ENCODE measurements around the gene UAP1L1. TPM values are rescaled to one million over a fixed set of nuclear protein-coding genes. Genes with fewer than 3 reads are reported as not detected.
A peak's percentile ranks its signal among the peaks of the same experiment; 100 is the strongest.

UAP1L1 gene
- total and polyA plus RNA-seq, 9 of the 15 experiments (the other 6 are each of a cell fraction or from before 2014, with no cell fraction given), result 0.20 to 8.6 (median 3.7) TPM

DNA sequence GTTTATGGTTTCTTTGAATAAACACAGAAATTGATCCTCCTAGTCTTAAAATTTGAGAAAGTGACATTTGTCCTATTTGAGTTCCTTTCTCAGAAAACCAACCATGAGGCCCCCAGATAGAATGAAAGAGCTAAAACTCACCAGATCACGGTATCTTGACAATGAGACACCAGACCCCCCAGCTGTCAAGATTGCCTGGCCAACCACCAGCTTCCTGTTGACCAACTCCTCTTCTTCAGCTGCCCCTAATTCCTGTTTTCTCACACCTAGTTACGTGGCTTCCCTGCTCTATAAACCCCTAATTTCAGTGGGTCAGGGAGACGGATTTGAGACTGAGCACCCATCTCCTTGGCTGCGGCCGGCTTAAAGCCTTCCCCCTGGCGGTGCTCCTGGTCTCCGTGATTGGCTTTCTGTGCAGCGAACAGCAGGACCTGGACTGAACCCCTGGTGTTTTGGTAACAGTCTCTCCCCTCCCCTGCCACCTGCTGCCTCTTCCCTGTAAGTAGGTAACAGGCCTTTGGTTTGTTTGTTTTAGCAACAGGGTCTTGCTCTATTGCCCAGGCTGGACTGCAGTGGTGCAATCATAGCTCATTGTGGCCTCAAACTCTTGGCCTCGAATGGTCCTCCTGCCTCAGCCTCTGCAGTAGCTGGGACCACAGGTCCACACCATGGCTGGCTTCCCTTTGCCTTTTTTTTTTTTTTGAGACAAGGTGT, 18.6 kb upstream of the UAP1L1 start (continued):
- TF ChIP-seq, protein P1, sequence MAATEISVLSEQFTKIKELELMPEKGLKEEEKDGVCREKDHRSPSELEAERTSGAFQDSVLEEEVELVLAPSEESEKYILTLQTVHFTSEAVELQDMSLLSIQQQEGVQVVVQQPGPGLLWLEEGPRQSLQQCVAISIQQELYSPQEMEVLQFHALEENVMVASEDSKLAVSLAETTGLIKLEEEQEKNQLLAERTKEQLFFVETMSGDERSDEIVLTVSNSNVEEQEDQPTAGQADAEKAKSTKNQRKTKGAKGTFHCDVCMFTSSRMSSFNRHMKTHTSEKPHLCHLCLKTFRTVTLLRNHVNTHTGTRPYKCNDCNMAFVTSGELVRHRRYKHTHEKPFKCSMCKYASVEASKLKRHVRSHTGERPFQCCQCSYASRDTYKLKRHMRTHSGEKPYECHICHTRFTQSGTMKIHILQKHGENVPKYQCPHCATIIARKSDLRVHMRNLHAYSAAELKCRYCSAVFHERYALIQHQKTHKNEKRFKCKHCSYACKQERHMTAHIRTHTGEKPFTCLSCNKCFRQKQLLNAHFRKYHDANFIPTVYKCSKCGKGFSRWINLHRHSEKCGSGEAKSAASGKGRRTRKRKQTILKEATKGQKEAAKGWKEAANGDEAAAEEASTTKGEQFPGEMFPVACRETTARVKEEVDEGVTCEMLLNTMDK (IDR thresholded peaks at IDR 0.05; ENCODE audit: borderline replicate concordance, insufficient read depth, low read depth, low read length, poor library complexity, severe bottlenecking), result peak; percentile 34
- TF ChIP-seq ZNF197 (CRISPR knock-in tag; IDR thresholded peaks at IDR 0.05; ENCODE audit: low read depth) (no peak), NFYB (IDR thresholded peaks at IDR 0.05; ENCODE audit: extremely low read depth, insufficient read length) (no peak)

- peaks cover 33% of the 10 kb centered on the region; the same call in 2 of the 3 replicates for H3K36me3 ChIP-seq (ENCODE audit: control insufficient read depth, insufficient read depth, low read length)
- no peak for FAIRE-seq
- TF ChIP-seq ZBTB40 (IDR thresholded peaks at IDR 0.05) (no peak), ZBTB40 (CRISPR knock-in tag; IDR thresholded peaks at IDR 0.05) (no peak)
Observed at GRCh38 chr9:137062384-137062783, 14.9 kb upstream of the UAP1L1 start.

More at GRCh38 chr9:137062384-137062783, 14.9 kb upstream of the UAP1L1 start:
- Histone ChIP-seq H3K79me2 (ENCODE audit: control insufficient read depth, insufficient read depth, low read length) (peaks cover 5% of the 10 kb centered on the region; the same call in 1 of the 3 replicates), H3K9me1 (ENCODE audit: control insufficient read depth, insufficient read depth, low read length) (no peaks in the 10 kb centered on the region), H4K20me1 (replicated peaks; ENCODE audit: control insufficient read depth, insufficient read depth, low read length) (0 out of 2 replicates have a peak, but pooled peaks cover 8% of the 10 kb centered on the region), H3K27ac (ENCODE audit: extremely low read depth, low read depth, low read length) (no peak overlapping the region), H3K4me2 (ENCODE audit: insufficient read depth, low read length) (no peak overlapping the region), H3K27me3 (ENCODE audit: control insufficient read depth in 2 of 2, insufficient read depth in 2 of 2, low read length in 2 of 2) (no peaks in the 10 kb centered on the region), H2AFZ (ENCODE audit: low read depth, low read length) (no peak overlapping the region), H3K4me1 (replicated peaks in 1 of 2; ENCODE audit: control insufficient read depth in 2 of 2, insufficient read depth in 2 of 2, low read length in 2 of 2) (peaks cover 0 to 40% of the 10 kb centered on the region in 2 experiments; a peak in 2 of 5 replicates), H3K9me3 (replicated peaks; ENCODE audit: control insufficient read depth, insufficient read depth, low read depth, low read length) (no peaks in the 10 kb centered on the region), H3K4me3 (no peak overlapping the region), H3K9ac (ENCODE audit: insufficient read depth in 1 of 2, low read depth in 2 of 2, low read length in 2 of 2) (no peak overlapping the region; a peak in 1 of 4 replicates)
- DNase-seq (ENCODE audit: extremely low read depth in 1 of 4, low spot score in 3 of 4) (no peak), ATAC-seq (no peak; the same call in 2 of the 3 replicates)
- 71% methylated on average over 13 of the region's 15 CpGs for WGBS (ENCODE audit: insufficient coverage, low coverage, missing lambda C conversion rate)
- ChIA-PET CTCF (ENCODE audit: low intra/inter-chr PET ratio) (no interaction called here), POLR2A (interaction anchor here (0.5 kb wide), 1 partner anchor 186 kb away, joined by 5 read pairs; no protein-coding TSS in a partner anchor)
- intact Hi-C loops (cut with micrococcal nuclease) (no loop called here), in situ Hi-C loops (cut with MboI) (no loop called here)
- BruUV-seq (replicated peaks), result TSS peak; percentile 45

All from K562 (cell line).